Right lung (tissue), 5 donors: ENCODE measurements around the gene MAPK8IP3. TPM values are rescaled to one million over a fixed set of nuclear protein-coding genes. Genes with fewer than 3 reads are reported as not detected.

ENCODE experiments used
- DNase-seq, 2 donors: peaks; one replicate each; pipeline ENCODE4 v3.0.0-alpha.2; 2013
- polyA plus RNA-seq, 5 donors: library from polyadenylated mRNA; unstranded; fragments of 120-200 nt; gene quantifications; one replicate each; pipeline versions ENCODE4 v1.2.1 to v1.2.3, GENCODE V29; 2013; ENCODE audit warnings: inconsistent platforms in 1 of 5, low replicate concordance in 1 of 5; ENCODE audit not compliant: insufficient read length in 5 of 5, insufficient read depth in 1 of 5

MAPK8IP3 gene
- polyA plus RNA-seq, 5 donors, result 45.3 to 74.0 (median 61.9) TPM

GRCh38 chr16:1740234-1740633 lies 34.2 kb downstream of the MAPK8IP3 start:
- DNase-seq, result no peak

GRCh38 chr16:1740781-1741490 lies 34.9 kb downstream of the MAPK8IP3 start:
- DNase-seq, result no peak

DNA sequence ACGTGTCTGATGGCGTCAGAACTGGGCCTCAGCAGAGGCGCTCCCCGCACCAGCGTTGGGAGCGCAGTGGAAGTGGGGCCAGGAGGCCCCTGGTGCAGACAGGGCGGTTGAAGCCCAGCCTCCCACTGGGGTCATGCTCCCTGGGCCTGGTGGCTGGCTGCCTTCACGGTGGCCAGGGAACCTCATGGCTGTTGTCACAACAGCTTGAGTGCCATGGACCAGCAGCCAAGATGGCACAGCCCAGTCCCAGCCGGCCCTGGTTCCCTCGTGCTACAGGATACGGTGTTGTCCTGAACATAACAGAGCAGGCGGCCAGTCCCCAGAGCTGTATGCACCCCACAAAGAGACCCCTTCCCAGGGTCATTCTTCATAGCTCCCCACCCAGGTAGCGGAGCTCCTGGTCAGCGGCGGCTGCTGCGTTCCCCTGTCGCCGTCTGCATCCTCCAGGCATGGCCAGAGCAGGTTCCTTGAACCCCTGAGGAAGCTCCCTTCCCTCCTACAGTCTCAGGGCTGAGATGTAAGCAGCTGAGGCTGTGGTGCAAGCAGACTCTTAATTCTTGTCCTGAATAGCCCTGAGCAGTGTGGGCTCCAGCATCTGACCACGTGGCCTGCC lies 35.7 kb downstream of the MAPK8IP3 start:
- no peak for DNase-seq

GRCh38 chr16:1743376-1744337 lies 37.7 kb downstream of the MAPK8IP3 start:
- DNase-seq, result no peak

GRCh38 chr16:1744338-1744840 lies 38.4 kb downstream of the MAPK8IP3 start:
- DNase-seq, result no peak

DNA sequence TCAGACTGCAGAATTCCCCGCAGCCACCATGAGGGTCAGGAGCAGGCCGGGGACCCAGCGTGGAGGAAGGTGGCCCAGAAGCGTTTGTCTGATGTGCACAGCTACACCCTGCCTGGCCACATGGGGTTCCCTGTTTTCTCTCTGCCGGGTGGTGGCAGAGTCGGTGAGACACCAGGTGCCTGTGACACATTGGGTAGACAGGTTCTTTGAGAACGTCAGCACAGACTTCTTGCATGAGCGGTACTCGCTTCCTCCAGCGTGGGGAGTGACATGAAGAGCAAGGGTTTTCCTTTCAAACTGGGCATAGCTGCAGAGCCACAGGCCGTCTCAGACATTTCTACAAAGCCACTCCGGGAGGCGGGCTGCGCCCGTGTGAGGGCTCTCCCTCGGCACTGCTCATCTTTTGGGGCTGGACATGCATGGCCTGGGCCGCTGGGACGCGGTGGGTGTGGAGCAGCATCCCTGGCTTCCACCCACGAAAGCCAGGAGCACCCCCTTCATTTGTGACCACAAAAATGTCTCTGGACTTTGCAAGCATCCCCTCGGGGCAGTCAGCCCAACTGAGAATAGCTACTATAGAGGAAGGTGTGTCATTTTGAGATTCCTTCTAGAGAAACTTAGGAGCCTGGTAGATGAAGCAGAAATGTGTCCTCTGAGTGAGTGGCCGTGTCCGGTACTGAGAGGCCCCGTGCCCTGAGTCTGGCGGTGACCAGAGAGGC lies 39.3 kb downstream of the MAPK8IP3 start:
- no peak for DNase-seq

- DNase-seq, result no peak
These were observed 40.1 kb downstream of the MAPK8IP3 start for GRCh38 chr16:1745900-1746692.

DNA sequence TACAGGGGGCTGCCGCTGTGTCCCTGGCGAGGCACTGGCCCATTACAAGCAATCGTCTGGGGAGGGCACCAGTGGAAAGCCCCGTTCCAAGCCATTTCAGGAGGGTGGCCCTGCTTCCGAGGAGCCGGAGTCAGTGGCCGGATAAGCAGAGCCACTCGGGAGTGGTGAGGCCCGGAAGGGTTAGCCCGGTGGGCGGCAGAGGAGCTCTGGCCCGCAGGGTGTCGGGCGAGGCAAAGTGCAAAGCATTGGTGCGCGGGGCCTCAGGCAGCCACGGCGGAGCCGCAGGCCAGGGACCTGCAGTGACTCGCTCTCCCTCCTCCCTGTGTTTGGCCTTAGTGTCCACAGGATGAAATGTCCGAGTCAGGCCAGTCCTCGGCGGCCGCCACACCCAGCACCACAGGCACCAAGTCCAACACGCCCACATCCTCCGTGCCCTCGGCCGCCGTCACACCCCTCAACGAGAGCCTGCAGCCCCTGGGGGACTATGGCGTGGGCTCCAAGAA lies 40.7 kb downstream of the MAPK8IP3 start:
- DNase-seq, result no peak

- DNase-seq, result no peak
These were observed 41.9 kb downstream of the MAPK8IP3 start for GRCh38 chr16:1747934-1748333.

GRCh38 chr16:1749152-1750117 lies 43.4 kb downstream of the MAPK8IP3 start:
- DNase-seq, result no peak

GRCh38 chr16:1751946-1752345 lies 46.0 kb downstream of the MAPK8IP3 start:
- no peak for DNase-seq

GRCh38 chr16:1752853-1753252 lies 46.9 kb downstream of the MAPK8IP3 start:
- no peak for DNase-seq

GRCh38 chr16:1754204-1754603 lies 48.2 kb downstream of the MAPK8IP3 start:
- DNase-seq, result no peak

- no peak for DNase-seq
These were observed 51.9 kb downstream of the MAPK8IP3 start for GRCh38 chr16:1757714-1758461.

GRCh38 chr16:1758923-1759322 lies 52.9 kb downstream of the MAPK8IP3 start:
- no peak for DNase-seq

DNA sequence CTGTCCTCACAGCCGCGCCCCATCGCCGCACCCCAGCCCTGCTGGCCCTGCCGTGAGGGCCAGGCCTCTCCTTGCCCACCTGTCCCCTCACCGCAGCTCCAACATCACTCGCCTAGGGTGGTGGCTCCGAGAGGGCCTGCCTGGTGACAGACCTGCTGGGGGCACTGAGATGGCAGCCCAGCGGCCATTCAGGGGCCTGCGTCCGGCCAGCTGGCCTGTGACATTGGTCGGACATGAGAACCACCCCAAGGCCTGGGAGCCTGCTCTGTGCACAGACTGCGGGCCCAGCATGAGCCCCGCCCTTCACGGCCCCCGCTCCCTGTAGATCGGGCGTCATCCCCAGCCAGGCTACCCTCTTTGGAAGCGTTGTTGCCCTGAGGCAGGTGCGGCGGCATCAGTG lies 53.5 kb downstream of the MAPK8IP3 start:
- DNase-seq, result no peak

DNA sequence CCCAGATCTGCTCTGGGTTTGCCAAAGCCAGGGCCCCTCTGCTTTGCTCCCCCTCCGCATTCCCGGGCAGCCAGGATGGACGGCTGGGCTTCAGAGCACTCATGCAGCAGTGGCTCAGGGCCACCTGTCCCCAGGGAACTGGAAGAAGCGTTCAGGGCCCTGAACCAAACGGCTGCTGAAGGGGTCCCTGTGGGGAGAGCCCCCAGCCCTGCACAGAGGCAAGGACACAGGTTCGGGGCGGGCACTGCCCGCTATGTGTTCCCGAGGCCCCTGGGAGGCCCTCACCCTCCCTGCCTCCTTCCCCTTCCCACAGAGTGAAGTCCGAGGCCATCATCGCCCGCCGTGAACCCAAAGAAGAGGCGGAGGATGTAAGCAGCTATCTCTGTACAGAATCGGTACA lies 54.9 kb downstream of the MAPK8IP3 start:
- no peak for DNase-seq

- no peak for DNase-seq
These were observed 55.8 kb downstream of the MAPK8IP3 start for GRCh38 chr16:1761751-1762150.
